HG02981 (cell line): ENCODE measurements around the gene GPR137C.

ENCODE experiments used
- ATAC-seq: cut with Tn5 transposase; IDR thresholded peaks from one replicate; pipeline ENCODE4 v1.9.1; 2021; ENCODE audit warnings: mild to moderate bottlenecking, moderate library complexity; ENCODE audit not compliant: unreplicated experiment

GPR137C gene

DNA sequence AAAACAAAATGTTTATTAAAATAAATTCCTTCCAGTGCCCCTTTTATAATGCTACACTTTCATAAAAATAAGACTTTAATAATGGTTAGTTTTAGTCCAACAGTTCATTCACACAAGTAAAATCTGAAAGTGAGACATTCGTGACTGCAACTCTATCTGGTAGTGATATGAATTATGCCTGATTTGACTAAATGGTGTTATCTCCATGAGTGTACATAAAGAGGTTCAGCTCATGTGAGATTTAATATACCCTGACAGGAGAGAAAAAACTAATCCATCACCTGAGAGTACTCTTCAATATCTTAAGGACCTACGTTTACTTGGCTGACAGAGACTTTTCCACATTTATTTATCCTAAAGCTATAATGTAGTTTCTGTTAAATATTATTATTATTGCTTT is 108.7 kb downstream of the GPR137C start:
- ATAC-seq = no peak

DNA sequence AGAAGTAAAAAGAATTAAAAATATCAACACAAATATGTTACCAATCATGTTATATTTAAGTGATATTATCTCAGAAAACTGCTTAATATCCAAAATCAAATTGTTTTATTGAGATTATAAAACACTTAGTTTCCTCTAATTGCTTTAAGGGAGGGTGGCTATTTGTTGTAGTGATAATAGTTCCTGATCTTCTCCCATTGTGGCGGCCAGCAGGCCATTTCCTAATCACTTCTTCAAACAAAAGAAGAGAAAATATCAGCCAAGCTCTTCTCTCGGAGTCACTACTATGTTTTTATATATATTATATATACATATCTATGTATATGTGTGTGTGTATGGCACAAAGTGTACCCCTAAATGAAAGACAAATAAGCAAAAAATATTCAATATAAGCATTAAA is 111.2 kb downstream of the GPR137C start:
- no peak for ATAC-seq

DNA sequence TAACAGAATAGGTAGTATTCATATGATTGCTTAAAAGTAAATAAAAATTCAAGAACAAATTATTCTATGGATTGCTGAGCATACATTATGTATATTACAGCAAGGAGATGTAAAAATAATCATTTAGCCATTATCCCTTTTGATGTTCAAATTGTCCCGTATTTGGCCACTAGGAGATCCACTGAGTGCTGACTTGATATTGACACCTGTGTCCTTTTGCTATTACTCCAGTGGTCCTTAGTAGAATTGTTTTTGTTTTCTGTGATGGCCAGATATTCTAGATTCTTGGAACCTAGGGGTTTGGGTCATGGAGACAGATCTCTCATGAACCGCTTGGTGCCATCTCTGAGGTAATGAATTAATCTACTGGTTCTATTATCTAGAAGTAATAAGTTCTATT is 126.0 kb downstream of the GPR137C start:
- ATAC-seq = no peak

DNA sequence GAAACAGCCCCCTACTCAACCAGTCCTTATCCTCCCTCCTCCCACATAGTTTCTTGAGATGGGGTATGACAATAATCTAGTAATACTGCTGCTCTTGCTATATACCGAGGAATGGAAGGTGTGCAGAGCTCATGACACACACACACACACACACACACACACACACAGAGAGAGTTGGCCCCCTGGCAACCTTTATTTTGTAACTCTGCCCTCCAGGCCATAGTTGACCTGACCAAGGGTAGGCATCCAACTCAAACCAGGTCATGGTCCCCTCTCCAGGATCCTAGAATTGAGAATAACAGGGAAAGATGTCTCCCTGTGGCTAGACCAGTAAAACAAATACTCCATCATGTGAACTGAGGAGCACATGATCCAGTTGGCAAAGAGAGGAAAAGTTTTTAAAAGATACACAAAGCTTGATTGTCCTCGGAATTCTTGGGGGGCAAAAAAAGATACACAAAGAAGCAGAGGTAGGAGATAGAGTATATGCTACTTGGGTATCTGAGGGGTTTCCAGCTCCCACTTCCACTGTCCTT is 131.4 kb downstream of the GPR137C start:
- no peak for ATAC-seq

DNA sequence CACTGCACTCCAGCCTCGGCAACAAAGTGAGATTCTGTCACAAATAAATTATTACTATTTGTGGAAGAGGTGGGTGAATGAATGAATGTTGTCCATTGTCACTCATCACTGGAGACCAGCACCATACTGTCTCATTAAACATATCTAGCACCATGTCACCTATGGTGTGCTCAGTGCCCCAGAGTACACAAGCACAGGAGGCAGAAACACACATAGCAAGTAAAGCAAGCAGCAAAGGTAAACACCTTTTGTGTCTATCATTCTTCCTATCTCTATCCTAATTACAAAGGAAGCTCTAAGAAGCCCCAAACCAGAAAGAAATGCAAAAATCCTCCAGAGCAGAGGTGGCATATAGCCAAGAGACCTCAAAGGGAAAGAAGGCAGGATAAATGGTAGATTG is 133.5 kb downstream of the GPR137C start:
- no peak for ATAC-seq
